HepG2 (cell line): ENCODE data around the gene SYNE2. TPM values are rescaled to one million over a fixed set of nuclear protein-coding genes. Genes with fewer than 3 reads are reported as not detected.

ENCODE experiments used
- ATAC-seq: fragments of 200-7000 bp; cut with Tn5 transposase; 3 replicates; pipeline ENCODE4 v1.9.1; 2020; ENCODE audit warnings: mild to moderate bottlenecking, moderate library complexity
- BruUV-seq: library from RNA; stranded (reverse); fragments of 400-500 nt; replicated peaks from 2 replicates; lab custom pipeline; 2021; lab: Mats Ljungman, UMichigan
- CTCF ChIA-PET: fragments of 300-600 bp; formaldehyde crosslinking; extraction: SDS; loops from one replicate; lab custom pipeline; 2021; ENCODE audit warnings: low total read pairs, inconsistent platforms, low intra/inter-chr PET ratio; lab: Yijun Ruan, JAX
- POLR2A ChIA-PET: fragments of 350-600 bp; sonication (Branson Sonifier 250); formaldehyde crosslinking; loops from one replicate; lab custom pipeline; 2020; ENCODE audit warnings: antibody characterized with exemption, inconsistent platforms; lab: Yijun Ruan, JAX
- DNase-seq: peaks from one replicate; pipeline ENCODE4 v3.0.0-alpha.2; 2015; ENCODE audit warnings: low spot score
- FAIRE-seq: peaks from 3 replicates; lab custom pipeline; 2011; peaks lifted over from hg19 to GRCh38; lab: Jason Lieb, UNC
- H2AFZ ChIP-seq: one replicate; pipeline ENCODE4 v1.6.1; 2011; ENCODE audit warnings: low read length, inconsistent platforms
- H3K27ac ChIP-seq: fragments of 300-600 bp; 3 replicates; pipeline ENCODE4 v1.8.0; 2011; ENCODE audit warnings: mixed run types, mild to moderate bottlenecking, mixed read lengths, low read length, inconsistent platforms; ENCODE audit not compliant: insufficient read depth; ENCODE audit errors: extremely low read length
- H3K27me3 ChIP-seq, 2 experiments: fragments of 200-600 bp in 1 of 2; 2 replicates in 1 of 2; 3 replicates in 1 of 2; pipeline versions ENCODE4 v1.6.0 to v1.8.0; 2011; ENCODE audit warnings: low read length in 2 of 2, mild to moderate bottlenecking in 2 of 2, moderate library complexity in 2 of 2, inconsistent platforms in 1 of 2; ENCODE audit not compliant: insufficient read depth in 2 of 2, control insufficient read depth in 1 of 2
- H3K36me3 ChIP-seq, 2 experiments: fragments of 200-600 bp in 1 of 2; replicated peaks in 1 of 2; 2 replicates in 1 of 2; 3 replicates in 1 of 2; pipeline versions ENCODE4 v1.5.1 to v1.8.0; 2011; ENCODE audit warnings: low read length in 2 of 2, inconsistent platforms in 1 of 2; ENCODE audit not compliant: insufficient read depth in 2 of 2, control insufficient read depth in 1 of 2
- H3K4me1 ChIP-seq: 2 replicates; pipeline ENCODE4 v1.5.1; 2012; ENCODE audit warnings: low read length, inconsistent platforms; ENCODE audit not compliant: insufficient read depth
- H3K4me2 ChIP-seq: 2 replicates; pipeline ENCODE4 v1.6.0; 2011; ENCODE audit warnings: low read depth, low read length, inconsistent platforms
- H3K4me3 ChIP-seq, 3 experiments: fragments of 200-600 bp in 1 of 3; sonication (generic), shearing (Covaris generic) in 1 of 3; replicated peaks in 1 of 3; 2 replicates each; pipeline ENCODE4 v1.5.1; 2011 to 2016; ENCODE audit warnings: low read length in 3 of 3, inconsistent platforms in 2 of 3, low read depth in 2 of 3, mild to moderate bottlenecking in 2 of 3, control low read depth in 1 of 3, mixed read lengths in 1 of 3; ENCODE audit not compliant: insufficient read depth in 1 of 3
- H3K79me2 ChIP-seq: one replicate; pipeline ENCODE4 v1.6.1; 2011; ENCODE audit warnings: low read length, inconsistent platforms; ENCODE audit not compliant: insufficient read depth
- H3K9ac ChIP-seq: 2 replicates; pipeline ENCODE4 v1.6.0; 2011; ENCODE audit warnings: mild to moderate bottlenecking, low read depth, low read length, inconsistent platforms; ENCODE audit not compliant: insufficient read depth
- H3K9me3 ChIP-seq: 2 replicates; pipeline ENCODE4 v1.5.1; 2012; ENCODE audit warnings: mild to moderate bottlenecking, low read length
- H4K20me1 ChIP-seq: 2 replicates; pipeline ENCODE4 v1.6.0; 2011; ENCODE audit warnings: inconsistent platforms, mild to moderate bottlenecking, low read length, moderate library complexity; ENCODE audit not compliant: insufficient read depth
- ELF3 ChIP-seq: IDR thresholded peaks from 2 replicates; pipeline ENCODE4 v1.6.1; 2016; ENCODE audit warnings: missing genetic modification reagents, missing compliant biosample characterization
- FOXO1 ChIP-seq: sonication (generic); formaldehyde crosslinking; IDR thresholded peaks from 2 replicates; pipeline ENCODE4 v1.4.0; 2020; ENCODE audit warnings: missing genetic modification reagents
- KLF6 ChIP-seq: IDR thresholded peaks from 2 replicates; pipeline ENCODE4 v1.8.0; 2016; ENCODE audit warnings: missing biosample characterization, missing genetic modification reagents
- NR2C2 ChIP-seq: sonication (generic); formaldehyde crosslinking; IDR thresholded peaks from 2 replicates; pipeline ENCODE4 v1.4.0; 2020; ENCODE audit warnings: missing genetic modification reagents, mild to moderate bottlenecking, moderate library complexity, borderline replicate concordance
- SSRP1 ChIP-seq: IDR thresholded peaks from 2 replicates; pipeline ENCODE4 v1.6.1; 2016; ENCODE audit warnings: control low read depth
- TP53 ChIP-seq: sonication (generic); formaldehyde crosslinking; conservative IDR thresholded peaks from 2 replicates; pipeline ENCODE4 v1.4.0; 2020; ENCODE audit warnings: missing genetic modification reagents
- ZBTB4 ChIP-seq: sonication (generic); formaldehyde crosslinking; IDR thresholded peaks from 2 replicates; pipeline ENCODE4 v1.4.0; 2020; ENCODE audit warnings: missing genetic modification reagents, mild to moderate bottlenecking, borderline replicate concordance
- ZNF143 ChIP-seq: sonication (generic); formaldehyde crosslinking; IDR thresholded peaks from 2 replicates; pipeline ENCODE4 v1.4.0; 2020; ENCODE audit warnings: missing genetic modification reagents
- ZNF234 ChIP-seq: sonication (generic); formaldehyde crosslinking; conservative IDR thresholded peaks from 2 replicates; pipeline ENCODE4 v1.5.1; 2020; ENCODE audit warnings: mild to moderate bottlenecking, missing genetic modification reagents
- WGBS: methylation state at CpG from one replicate; pipeline ENCODE4 v1.1.6; 2017; ENCODE audit warnings: low lambda C conversion rate; 5-methylcytosine and 5-hydroxymethylcytosine counted together
- in situ Hi-C: cut with HindIII; loops from 2 replicates; pipeline ENCODE4 v1.10.0; 2017; ENCODE audit warnings: low pct_unique_long_range_greater_than_20kb; ENCODE audit not compliant: extremely low pct_ligation_motif_present
- intact Hi-C: fragments of 100-400 bp; cut with micrococcal nuclease; formaldehyde crosslinking; loops from one replicate; pipeline ENCODE4 v1.10.0; 2022; ENCODE audit not compliant: unreplicated experiment
- polyA plus RNA-seq, 8 experiments: library from polyadenylated mRNA; depleted of rRNA in 3 of 8; stranded (reverse) in 7 of 8; unstranded in 1 of 8; fragments of >200 nt; fragmentation: Illumina TruSeq in 4 of 8; extraction: Trizol in 4 of 8; gene quantifications; 2 replicates each; pipeline versions ENCODE4 v1.2.1 to v1.2.3, GENCODE V29; 2011 to 2016; ENCODE audit warnings: low read depth in 4 of 8, missing spikeins in 1 of 8, mixed read lengths in 1 of 8; ENCODE audit not compliant: insufficient read depth in 1 of 8
- total RNA-seq, 5 experiments: library from RNA; depleted of rRNA; stranded (reverse); fragments of >200 nt; fragmentation: Illumina TruSeq; extraction: Trizol; gene quantifications; 2 replicates each; pipeline ENCODE4 v1.2.3, GENCODE V29; 2016; ENCODE audit warnings: low read depth in 1 of 5
- TF ChIP-seq, protein P1 (sequence below): IDR thresholded peaks from 2 replicates; pipeline ENCODE4 v1.6.1; 2016
- TF ChIP-seq, protein P2 (sequence below): sonication (generic); formaldehyde crosslinking; IDR thresholded peaks from 2 replicates; pipeline ENCODE4 v1.8.0; 2022; ENCODE audit warnings: mild to moderate bottlenecking, missing genetic modification reagents, moderate library complexity
- TF ChIP-seq, protein P3 (sequence below): sonication (generic); formaldehyde crosslinking; IDR thresholded peaks from 2 replicates; pipeline ENCODE4 v1.5.0; 2020; ENCODE audit warnings: missing genetic modification reagents

SYNE2 gene
- total and polyA plus RNA-seq, 2 of the 13 experiments (the other 11 are each of a cell fraction or from before 2014, with no cell fraction given), result 6.2 to 13.3 TPM

DNA sequence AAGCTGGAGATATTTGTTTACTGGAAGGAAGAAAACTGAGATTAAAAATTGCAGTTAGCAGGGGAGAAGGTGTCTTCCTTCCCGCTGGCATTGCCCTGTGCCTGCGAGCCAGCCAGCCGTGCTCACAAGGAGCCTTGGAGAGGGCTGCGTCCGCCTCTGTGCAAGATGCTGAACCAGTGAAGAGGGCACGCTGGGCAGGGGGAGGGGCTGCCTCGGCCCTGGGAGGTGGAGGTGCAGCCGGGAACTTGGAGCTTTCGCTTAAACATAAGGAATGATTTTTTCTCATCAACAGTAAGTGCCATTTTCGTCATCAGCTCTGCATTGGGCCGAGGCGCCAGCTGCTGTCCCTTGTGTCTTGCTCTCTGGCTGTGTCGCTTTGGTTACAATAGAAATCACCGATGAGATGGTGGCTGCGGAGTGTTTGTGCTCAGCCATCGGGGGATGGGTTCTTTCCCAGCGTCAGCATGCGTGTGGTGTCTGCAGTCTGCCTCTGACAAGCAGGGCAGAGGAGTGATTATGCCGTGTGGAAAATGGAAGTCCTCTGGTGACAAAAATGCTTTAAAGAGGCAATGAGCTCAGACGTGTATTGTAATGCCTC, 344.1 kb downstream of the SYNE2 start:
- Histone ChIP-seq H3K79me2 (no peaks in the 10 kb centered on the region), H3K9ac (no peak overlapping the region), H3K4me1 (peaks cover 13% of the 10 kb centered on the region), H4K20me1 (no peaks in the 10 kb centered on the region), H3K36me3 (no peaks in the 10 kb centered on the region), H3K4me2 (no peak overlapping the region), H3K4me3 (no peak overlapping the region), H2AFZ (no peak overlapping the region), H3K27me3 (no peaks in the 10 kb centered on the region), H3K27ac (no peak overlapping the region), H3K9me3 (no peaks in the 10 kb centered on the region)
- no peak for DNase-seq
- 91% methylated on average over 20 of the region's 20 CpGs for WGBS
- FAIRE-seq, result no peak
- intact Hi-C loops, result no loop called here
- CTCF ChIA-PET, result no interaction called here
- ATAC-seq, result no peak
- TF ChIP-seq ZNF143 (CRISPR knock-in tag), result no peak
- TF ChIP-seq KLF6, result no peak
- no peak for TF ChIP-seq SSRP1 (CRISPR knock-in tag)
- TF ChIP-seq FOXO1 (CRISPR knock-in tag), result no peak
- TF ChIP-seq, protein P1, sequence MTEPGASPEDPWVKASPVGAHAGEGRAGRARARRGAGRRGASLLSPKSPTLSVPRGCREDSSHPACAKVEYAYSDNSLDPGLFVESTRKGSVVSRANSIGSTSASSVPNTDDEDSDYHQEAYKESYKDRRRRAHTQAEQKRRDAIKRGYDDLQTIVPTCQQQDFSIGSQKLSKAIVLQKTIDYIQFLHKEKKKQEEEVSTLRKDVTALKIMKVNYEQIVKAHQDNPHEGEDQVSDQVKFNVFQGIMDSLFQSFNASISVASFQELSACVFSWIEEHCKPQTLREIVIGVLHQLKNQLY (CRISPR knock-in tag), result no peak
- TF ChIP-seq NR2C2 (CRISPR knock-in tag), result no peak
- no peak for TF ChIP-seq ELF3 (CRISPR knock-in tag)
- TF ChIP-seq TP53 (CRISPR knock-in tag), result no peak
- BruUV-seq, result no TSS peak
- POLR2A ChIA-PET, result no interaction called here
- in situ Hi-C loops, result no loop called here

DNA sequence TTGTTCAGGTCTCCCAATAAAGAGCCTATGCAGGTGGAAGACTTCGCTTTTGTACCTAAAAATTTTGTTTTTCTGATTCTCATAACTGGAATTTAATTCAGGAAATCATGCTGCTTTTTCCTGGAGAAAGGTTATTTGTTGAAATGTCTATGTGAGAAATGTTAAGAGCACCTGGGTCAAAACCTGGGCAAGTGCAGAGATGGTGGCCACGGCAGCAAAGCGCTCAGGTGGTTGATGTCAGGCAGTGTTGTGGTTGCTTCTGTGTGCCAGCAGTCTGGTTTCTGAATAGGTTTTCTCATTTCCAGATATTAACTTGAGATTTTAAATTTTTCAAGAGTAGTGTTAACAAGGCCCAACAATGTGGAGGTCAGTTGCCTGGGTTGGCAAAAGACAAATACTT, 345.2 kb downstream of the SYNE2 start:
- CTCF ChIA-PET, result no interaction called here
- intact Hi-C loops (no loop called here), in situ Hi-C loops (no loop called here)
- no peak overlapping the region for H3K4me3 ChIP-seq
- POLR2A ChIA-PET, result no interaction called here
- peaks cover 13% of the 10 kb centered on the region for H3K4me1 ChIP-seq
- FAIRE-seq (no peak), DNase-seq (no peak), ATAC-seq (no peak)
- 94% methylated on average over 3 of the region's 3 CpGs for WGBS
- no peaks in the 10 kb centered on the region for H3K36me3 ChIP-seq
- no peaks in the 10 kb centered on the region for H4K20me1 ChIP-seq
- no peaks in the 10 kb centered on the region for H3K79me2 ChIP-seq
- H3K9ac ChIP-seq, result no peak overlapping the region
- H3K27ac ChIP-seq, result no peak overlapping the region
- no peak overlapping the region for H2AFZ ChIP-seq
- no peak overlapping the region for H3K4me2 ChIP-seq
- H3K9me3 ChIP-seq, result no peaks in the 10 kb centered on the region
- BruUV-seq, result no TSS peak
- no peaks in the 10 kb centered on the region for H3K27me3 ChIP-seq
- TF ChIP-seq, protein P2, sequence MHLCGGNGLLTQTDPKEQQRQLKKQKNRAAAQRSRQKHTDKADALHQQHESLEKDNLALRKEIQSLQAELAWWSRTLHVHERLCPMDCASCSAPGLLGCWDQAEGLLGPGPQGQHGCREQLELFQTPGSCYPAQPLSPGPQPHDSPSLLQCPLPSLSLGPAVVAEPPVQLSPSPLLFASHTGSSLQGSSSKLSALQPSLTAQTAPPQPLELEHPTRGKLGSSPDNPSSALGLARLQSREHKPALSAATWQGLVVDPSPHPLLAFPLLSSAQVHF (CRISPR knock-in tag), result no peak
- TF ChIP-seq, protein P3, sequence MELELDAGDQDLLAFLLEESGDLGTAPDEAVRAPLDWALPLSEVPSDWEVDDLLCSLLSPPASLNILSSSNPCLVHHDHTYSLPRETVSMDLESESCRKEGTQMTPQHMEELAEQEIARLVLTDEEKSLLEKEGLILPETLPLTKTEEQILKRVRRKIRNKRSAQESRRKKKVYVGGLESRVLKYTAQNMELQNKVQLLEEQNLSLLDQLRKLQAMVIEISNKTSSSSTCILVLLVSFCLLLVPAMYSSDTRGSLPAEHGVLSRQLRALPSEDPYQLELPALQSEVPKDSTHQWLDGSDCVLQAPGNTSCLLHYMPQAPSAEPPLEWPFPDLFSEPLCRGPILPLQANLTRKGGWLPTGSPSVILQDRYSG (CRISPR knock-in tag), result no peak
- TF ChIP-seq ZNF234 (CRISPR knock-in tag) (no peak), ZBTB4 (no peak)
